LNCaP clone FGC (cell line): ENCODE data around the gene RAB6B.

Source experiments
- DNase-seq: peaks from one replicate; pipeline ENCODE4 v3.0.0-alpha.2; 2011; ENCODE audit warnings: low read depth
- H3K4me3 ChIP-seq: 2 replicates; pipeline ENCODE4 v1.5.1; 2011; ENCODE audit warnings: mild to moderate bottlenecking, low read depth, low read length, control low read depth
- TF ChIP-seq, protein P1 (sequence below): IDR thresholded peaks from 2 replicates; pipeline ENCODE4 v1.5.1; 2012; ENCODE audit warnings: mild to moderate bottlenecking; ENCODE audit not compliant: control insufficient read depth, insufficient read depth; ENCODE audit errors: extremely low read depth

The RAB6B gene

DNA sequence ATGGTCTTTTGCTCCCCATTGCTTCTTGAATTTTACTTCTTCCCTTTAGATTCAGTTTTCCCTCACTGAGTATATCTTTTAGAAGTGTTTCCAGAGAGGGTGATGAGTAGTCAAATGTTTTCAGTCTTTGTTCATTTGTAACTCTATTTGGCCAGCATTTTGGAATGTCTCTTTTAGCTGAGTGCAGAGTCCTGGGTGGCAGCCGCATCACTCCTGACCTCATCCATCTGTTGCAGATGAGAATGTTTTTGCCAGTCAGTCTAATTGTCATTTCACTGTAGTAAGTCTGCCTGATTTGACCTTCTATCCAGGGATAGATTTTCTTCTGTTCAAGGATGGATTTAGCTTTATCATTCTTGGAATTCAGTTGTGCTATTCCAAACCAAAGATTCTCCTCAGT is 82.8 kb downstream of the RAB6B start:
- TF ChIP-seq, protein P1, sequence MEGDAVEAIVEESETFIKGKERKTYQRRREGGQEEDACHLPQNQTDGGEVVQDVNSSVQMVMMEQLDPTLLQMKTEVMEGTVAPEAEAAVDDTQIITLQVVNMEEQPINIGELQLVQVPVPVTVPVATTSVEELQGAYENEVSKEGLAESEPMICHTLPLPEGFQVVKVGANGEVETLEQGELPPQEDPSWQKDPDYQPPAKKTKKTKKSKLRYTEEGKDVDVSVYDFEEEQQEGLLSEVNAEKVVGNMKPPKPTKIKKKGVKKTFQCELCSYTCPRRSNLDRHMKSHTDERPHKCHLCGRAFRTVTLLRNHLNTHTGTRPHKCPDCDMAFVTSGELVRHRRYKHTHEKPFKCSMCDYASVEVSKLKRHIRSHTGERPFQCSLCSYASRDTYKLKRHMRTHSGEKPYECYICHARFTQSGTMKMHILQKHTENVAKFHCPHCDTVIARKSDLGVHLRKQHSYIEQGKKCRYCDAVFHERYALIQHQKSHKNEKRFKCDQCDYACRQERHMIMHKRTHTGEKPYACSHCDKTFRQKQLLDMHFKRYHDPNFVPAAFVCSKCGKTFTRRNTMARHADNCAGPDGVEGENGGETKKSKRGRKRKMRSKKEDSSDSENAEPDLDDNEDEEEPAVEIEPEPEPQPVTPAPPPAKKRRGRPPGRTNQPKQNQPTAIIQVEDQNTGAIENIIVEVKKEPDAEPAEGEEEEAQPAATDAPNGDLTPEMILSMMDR: no peak
- no peak for DNase-seq
- H3K4me3 ChIP-seq: no peak overlapping the region

DNA sequence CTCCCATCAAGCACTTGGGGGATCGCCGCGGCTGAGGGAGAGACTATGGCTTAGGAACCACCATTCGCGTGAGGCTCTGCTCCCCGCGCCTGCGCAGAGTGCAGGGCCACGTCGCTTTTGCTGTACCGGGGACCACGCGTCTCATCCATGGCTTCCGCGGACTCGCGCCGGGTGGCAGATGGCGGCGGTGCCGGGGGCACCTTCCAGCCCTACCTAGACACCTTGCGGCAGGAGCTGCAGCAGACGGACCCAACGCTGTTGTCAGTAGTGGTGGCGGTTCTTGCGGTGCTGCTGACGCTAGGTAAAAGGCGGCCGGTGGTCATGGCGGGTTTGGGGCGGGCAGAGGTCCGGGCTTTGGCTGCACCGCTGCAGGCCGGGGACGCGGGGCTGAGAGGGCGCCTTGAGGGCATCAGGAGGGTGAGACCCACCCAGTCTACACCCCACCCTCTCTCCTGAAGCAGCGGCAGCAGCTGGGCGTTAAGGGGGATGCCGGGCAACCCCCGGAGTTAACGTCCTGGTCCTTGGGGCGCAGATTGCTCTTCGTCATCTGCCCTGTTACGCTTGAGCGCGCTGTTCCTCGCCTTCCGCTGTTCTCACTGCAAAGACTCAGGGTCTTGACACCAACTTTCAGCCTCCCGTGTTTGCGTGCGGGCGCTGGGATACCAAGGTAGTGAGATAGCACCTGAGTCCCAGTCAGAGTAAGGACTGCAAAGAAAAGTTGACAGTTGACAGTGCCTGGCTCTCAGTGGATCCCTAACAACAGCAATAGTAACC is 89.8 kb downstream of the RAB6B start, which contains the start of gene SRPRB:
TSS of gene SRPRB (plus strand) at position 114 of the 774 bp plus-strand sequence. CDS start at position 148, 34 bp downstream.
- DNase-seq: peak; percentile 83
- peak within 1 kb of the TSS; percentile 74 for H3K4me3 ChIP-seq
- TF ChIP-seq, protein P1: no peak

DNA sequence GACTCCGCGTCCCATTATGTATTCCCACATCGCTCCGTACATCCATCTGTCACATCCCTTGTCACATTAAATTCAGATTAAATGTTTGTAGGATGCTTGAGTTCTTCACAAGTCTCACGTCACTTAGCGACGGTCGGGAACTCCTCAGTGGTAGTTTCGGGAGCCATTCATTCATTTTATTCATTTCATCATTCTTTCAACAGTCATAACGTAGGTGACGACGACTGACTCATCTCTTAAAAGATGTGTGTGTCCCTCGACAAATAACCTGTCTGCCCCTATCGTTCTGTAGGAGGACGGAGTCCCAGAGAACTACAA is 90.3 kb downstream of the RAB6B start:
- TF ChIP-seq, protein P1: no peak
- peak overlapping the region; percentile 74 for H3K4me3 ChIP-seq
- no peak for DNase-seq

DNA sequence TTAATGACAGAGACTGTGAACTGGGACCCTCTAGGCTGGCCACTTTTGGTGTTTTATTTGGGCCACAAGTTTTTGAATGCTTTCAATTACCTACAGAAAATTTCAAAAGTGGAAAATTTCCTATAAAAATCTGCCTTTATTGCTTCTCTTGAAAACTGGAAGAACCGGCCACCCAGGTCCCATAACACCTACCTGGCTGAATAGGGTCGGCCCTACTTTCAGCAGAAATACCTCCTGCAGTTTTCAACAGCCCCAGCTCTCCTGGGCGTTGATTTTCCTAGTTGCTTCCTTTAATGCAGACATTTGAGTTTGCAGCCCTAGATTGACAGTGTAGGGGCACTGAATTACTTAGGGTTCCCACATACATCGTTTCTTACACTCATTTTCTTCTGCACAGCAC is 90.8 kb downstream of the RAB6B start:
- no peak for DNase-seq
- H3K4me3 ChIP-seq: peak overlapping the region; percentile 74
- TF ChIP-seq, protein P1: no peak

DNA sequence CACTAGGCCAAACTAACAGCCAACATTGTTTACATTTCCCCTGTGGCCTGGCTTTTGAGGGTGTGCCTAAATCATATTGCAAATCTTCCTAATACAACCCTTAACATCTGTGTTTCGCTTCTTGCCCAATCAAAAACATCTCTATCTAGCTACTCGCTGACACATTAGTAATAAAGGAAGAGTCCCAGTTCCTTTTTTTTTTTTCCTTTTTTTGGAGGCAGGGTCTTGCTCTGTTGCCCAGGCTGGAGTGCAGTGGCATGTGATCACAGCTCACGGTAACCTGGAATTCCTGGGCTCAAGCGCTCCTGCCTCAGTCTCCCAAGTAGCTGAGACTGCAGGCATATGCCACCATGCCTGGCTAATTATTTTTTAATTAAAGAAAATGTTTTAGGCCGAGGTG is 92.2 kb downstream of the RAB6B start:
- no peak for DNase-seq
- TF ChIP-seq, protein P1: no peak

DNA sequence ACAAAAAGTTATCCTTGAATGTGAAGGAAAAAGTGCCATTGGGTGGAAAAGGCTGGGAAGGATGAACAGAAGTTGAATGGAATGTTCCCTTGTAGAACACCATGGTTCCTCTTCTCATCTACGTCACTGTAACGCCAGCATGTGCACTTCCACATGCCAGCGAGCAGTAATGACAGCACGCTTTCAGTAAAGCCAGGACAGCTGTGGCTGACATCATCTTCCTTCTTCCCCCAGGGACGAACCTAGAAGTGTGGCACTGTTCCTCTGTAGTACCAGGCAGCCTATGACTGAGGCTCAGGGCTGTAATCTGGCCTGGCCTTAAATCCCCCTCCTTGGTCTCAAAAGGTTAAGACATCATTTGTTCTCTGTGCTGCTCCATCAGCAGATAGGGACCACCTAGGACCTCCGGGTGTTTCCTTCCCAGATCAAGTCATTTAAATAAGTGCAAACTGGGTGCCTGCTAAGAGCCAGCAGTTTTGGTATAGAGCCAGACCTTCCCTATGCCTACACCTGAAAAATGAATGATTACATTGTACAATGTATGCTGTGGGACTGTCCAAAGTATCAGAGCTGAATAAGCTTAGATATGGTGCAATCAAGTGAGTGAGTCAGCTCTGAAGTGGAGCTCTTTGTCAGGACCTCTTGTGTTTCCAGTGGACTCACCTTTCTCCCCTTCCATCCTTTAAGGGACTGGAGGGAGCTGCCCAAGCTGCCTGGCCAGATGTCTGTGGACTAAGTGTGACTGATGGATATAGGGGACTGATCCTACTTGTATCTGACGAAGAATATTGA is 95.7 kb downstream of the RAB6B start:
- H3K4me3 ChIP-seq: no peak overlapping the region
- DNase-seq: no peak
- TF ChIP-seq, protein P1: no peak

More for the DNA sequence above, 92.2 kb downstream of the RAB6B start:
- H3K4me3 ChIP-seq: no peak overlapping the region
